NCI-H510A treated with DMSO at 0.1 percent for 48 hours (cell line): ENCODE data around the gene POLR1D.

Experiments used
- DNase-seq: peaks from one replicate; lab custom pipeline; 2025; lab: John Stamatoyannopoulos, UW

Gene POLR1D

GRCh38 chr13:27621366-27622101 is at the start of gene POLR1D:
TSS of gene POLR1D (plus strand) at chr13:27621892. CDS start at chr13:27621984, 92 bp downstream.
- DNase-seq = peak; percentile 81

- DNase-seq = no peak
Observed at GRCh38 chr13:27572234-27572901, 49.3 kb upstream of the POLR1D start.

- no peak for DNase-seq
Observed at GRCh38 chr13:27573265-27573664, 48.4 kb upstream of the POLR1D start.

GRCh38 chr13:27574661-27575060 is 47.0 kb upstream of the POLR1D start:
- DNase-seq = no peak

- no peak for DNase-seq
Observed at GRCh38 chr13:27578121-27579030, 43.3 kb upstream of the POLR1D start.

- no peak for DNase-seq
Observed at GRCh38 chr13:27583645-27584044, 38.0 kb upstream of the POLR1D start.

- DNase-seq = no peak
Observed at GRCh38 chr13:27587095-27587746, 34.5 kb upstream of the POLR1D start.

GRCh38 chr13:27588405-27588804 is 33.3 kb upstream of the POLR1D start:
- no peak for DNase-seq

- DNase-seq = no peak
Observed at GRCh38 chr13:27592865-27593264, 28.8 kb upstream of the POLR1D start.

GRCh38 chr13:27593267-27593666 is 28.4 kb upstream of the POLR1D start:
- DNase-seq = no peak

GRCh38 chr13:27595055-27595811 is 26.5 kb upstream of the POLR1D start:
- DNase-seq = no peak

- no peak for DNase-seq
Observed at GRCh38 chr13:27599096-27599495, 22.6 kb upstream of the POLR1D start.

- DNase-seq = no peak
Observed at GRCh38 chr13:27599845-27600553, 21.7 kb upstream of the POLR1D start.

GRCh38 chr13:27600711-27601110 is 21.0 kb upstream of the POLR1D start:
- no peak for DNase-seq

GRCh38 chr13:27601208-27601607 is 20.5 kb upstream of the POLR1D start:
- no peak for DNase-seq

GRCh38 chr13:27601803-27602202 is 19.9 kb upstream of the POLR1D start:
- no peak for DNase-seq

GRCh38 chr13:27605099-27605498 is 16.6 kb upstream of the POLR1D start:
- no peak for DNase-seq

- DNase-seq = no peak
Observed at GRCh38 chr13:27605610-27606200, 16.0 kb upstream of the POLR1D start.

GRCh38 chr13:27607125-27607524 is 14.6 kb upstream of the POLR1D start:
- DNase-seq = no peak

- no peak for DNase-seq
Observed at GRCh38 chr13:27613628-27614027, 8.1 kb upstream of the POLR1D start.
